Activated T-cell treated with anti-CD3 and anti-CD28 coated beads for 4 hours (primary cell): ENCODE data around the gene CCDC85B.

ENCODE experiments used
- DNase-seq: peaks from one replicate; pipeline ENCODE4 v3.0.0-alpha.2; 2020

Gene CCDC85B

GRCh38 chr11:65857853-65858680 lies 32.4 kb upstream of the CCDC85B start, which contains the start of gene CFL1:
TSS of gene CFL1 (minus strand) at chr11:65858180. CDS start at chr11:65858099, 81 bp downstream.
- DNase-seq: peak; percentile 89

DNA sequence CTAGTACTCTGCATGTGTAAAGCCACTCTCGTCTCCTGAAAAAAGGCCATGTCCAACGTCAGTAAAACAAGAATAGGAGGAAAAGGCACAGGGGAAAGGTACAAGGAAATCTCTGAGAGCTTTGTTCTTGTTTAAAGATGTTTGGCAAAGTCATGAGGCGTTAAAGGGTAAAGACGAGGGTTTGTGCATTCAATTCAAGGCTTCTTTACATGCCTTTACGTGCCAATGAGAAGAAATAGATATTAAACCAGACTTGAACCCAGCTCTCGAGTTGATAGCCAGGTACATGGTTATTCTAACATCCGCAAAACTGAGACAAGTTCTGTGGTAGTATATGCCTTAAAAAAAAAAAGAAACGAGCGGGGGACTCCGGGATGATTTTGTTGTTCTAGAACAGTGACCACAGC lies 31.8 kb upstream of the CCDC85B start:
- DNase-seq: no peak

GRCh38 chr11:65859095-65859811 lies 31.2 kb upstream of the CCDC85B start:
- peak; percentile 94 for DNase-seq

GRCh38 chr11:65859812-65860277 lies 30.6 kb upstream of the CCDC85B start:
- DNase-seq: no peak

DNA sequence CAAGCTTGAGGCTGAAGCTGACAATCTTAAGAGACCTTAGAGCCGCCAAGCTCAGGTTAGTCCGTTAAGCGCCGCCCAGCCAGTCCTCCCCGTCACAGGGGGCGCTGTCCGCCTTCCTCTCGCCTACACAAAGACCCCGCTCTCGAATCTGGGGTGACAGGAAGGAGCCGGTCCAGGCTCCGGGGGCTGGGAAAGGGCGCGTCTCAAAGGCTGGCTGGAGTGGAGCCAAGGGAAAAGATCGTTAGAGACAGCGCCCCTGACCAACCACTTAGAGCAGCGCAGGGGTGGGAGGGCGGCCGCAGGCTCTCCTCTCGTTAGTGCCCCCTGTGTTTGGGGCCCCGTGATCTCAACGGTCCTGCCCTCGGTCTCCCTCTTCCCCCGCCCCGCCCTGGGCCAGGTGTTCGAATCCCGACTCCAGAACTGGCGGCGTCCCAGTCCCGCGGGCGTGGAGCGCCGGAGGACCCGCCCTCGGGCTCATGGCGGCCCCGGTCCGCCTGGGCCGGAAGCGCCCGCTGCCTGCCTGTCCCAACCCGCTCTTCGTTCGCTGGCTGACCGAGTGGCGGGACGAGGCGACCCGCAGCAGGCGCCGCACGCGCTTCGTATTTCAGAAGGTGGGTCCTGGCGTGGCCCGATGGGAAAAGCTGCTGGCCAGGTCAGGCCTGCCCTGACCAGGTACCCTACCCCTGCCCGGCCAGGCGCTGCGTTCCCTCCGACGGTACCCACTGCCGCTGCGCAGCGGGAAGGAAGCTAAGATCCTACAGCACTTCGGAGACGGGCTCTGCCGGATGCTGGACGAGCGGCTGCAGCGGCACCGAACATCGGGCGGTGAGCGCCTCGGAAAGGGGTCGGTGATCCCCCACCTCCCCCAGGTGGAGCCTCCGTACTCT lies 30.0 kb upstream of the CCDC85B start, which contains the start of gene MUS81:
Gene MUS81, plus strand, starts transcription at position 156 of the 887 bp plus-strand sequence. Its CDS starts 321 bp downstream, at position 477.
- DNase-seq: peak; percentile 95

- DNase-seq: no peak
Measured at GRCh38 chr11:65861165-65861505, 29.3 kb upstream of the CCDC85B start.

DNA sequence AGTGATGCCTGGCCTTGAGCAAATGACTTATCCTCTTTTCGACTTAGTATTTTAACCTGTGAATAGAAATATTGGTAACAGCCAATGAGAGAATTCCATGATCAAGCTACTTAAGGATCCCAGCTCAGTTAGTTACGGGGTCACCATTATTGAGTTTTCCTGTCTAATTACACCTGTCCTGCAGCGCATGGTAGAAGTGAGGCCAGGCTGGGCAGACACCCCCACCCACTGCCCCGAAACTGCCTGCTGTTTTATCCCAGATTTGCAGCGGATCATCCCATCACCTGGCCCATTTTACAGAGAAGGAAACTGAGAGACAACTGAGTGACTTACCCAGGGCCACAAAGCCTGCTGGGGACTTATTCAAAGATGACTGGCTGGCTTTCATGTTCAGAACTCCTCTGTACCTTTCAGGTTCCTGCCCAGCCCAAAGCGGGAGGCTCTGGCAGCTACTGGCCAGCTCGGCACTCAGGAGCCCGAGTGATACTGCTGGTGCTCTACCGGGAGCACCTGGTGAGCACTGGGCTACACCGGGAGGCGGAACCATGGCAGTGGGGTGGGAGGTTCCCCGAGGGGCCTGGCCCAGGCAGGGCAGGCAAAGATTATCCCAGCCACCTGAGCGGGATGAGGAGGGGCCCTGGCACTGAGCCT lies 28.8 kb upstream of the CCDC85B start:
- DNase-seq: no peak

DNA sequence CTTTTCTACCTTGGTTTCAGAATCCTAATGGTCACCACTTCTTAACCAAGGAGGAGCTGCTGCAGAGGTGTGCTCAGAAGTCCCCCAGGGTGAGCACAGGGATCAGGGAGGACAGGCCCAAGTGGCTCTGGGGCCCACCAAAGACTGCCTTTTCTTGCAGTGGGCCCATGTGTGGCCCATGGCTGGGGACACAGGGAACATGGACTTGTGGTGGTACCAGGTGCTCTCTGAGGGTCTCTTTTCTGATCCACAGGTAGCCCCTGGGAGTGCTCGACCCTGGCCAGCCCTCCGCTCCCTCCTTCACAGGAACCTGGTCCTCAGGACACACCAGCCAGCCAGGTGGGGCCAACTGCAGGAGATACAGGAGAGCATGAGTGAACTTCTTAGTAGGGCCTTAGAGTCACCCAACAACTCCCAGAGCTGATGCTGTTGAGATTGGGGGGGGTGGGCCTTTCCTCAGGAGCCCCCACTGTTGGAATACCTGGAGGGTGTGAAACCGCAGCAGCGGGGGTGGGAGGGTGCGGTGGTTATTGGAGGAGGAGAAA lies 28.2 kb upstream of the CCDC85B start:
- DNase-seq: no peak

DNA sequence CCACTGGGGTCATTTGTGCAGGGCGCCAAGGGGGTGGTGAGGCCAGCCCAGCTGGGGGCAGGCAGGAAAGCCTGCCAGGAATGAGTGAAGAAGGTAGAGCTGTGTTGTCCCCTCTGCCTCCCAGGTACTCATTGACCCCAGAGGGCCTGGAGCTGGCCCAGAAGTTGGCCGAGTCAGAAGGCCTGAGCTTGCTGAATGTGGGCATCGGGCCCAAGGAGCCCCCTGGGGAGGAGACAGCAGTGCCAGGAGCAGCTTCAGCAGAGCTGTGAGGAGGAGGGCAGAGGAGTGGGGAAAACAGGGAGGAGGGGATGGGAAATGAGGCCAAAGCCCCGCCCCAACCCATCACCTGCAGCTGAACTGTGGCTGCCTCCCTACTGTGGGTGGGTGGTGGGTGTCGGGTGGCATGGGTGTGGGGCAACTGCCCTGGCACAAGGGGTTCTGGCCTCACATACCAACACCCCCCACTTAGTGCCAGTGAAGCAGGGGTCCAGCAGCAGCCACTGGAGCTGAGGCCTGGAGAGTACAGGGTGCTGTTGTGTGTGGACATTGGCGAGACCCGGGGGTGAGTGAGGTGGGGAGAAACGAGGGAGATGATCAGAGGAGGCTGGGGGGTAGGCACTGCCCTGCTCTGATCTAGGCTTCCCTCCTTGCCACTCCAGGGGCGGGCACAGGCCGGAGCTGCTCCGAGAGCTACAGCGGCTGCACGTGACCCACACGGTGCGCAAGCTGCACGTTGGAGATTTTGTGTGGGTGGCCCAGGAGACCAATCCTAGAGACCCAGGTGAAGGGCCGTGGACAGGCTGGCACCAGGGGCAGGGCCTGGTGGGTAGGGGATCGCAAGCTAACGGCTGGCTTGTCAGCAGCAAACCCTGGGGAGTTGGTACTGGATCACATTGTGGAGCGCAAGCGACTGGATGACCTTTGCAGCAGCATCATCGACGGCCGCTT lies 27.3 kb upstream of the CCDC85B start:
- no peak for DNase-seq

GRCh38 chr11:65863889-65864705 lies 26.4 kb upstream of the CCDC85B start:
- no peak for DNase-seq

- no peak for DNase-seq
Measured at GRCh38 chr11:65864706-65865471, 25.6 kb upstream of the CCDC85B start.

- DNase-seq: no peak
Measured at GRCh38 chr11:65865550-65866172, 24.8 kb upstream of the CCDC85B start.

DNA sequence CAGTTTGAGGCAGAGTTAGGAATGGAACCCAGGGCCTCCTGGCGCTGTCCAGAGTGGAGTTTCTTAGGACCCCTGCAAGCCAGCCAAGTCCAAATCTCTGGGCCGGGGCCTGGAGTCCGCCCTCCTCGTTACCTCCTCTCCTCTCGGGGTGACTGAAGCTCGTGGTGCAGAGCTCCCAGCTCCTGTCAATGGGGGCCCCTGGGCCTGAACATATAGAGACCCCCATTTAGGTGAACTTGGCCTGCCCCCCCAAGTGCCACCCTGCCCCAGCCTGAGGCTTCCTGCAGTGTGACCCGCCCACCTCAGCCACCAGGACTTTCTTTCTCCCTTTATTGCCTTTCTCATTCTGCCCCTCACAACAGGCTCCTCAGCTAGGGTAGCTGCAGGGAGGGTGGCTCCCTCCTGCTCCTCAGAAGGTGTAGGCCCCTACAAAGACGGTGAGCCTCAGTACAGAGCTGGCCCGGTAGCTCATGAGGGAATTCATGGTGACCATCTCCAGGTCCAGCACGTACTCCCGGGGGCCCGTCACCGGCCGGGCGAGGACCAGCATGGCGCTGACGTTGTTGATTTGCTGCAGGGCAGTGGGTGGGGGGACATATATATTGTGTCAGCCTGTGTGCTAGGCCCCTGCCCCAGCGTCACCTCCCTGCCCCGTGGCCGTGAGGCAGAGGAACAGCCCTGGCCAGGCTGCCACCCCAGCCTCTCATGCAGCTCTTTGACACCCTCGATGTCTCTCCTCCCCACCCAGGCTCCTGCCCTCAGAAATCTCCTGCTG lies 23.8 kb upstream of the CCDC85B start:
- DNase-seq: no peak

DNA sequence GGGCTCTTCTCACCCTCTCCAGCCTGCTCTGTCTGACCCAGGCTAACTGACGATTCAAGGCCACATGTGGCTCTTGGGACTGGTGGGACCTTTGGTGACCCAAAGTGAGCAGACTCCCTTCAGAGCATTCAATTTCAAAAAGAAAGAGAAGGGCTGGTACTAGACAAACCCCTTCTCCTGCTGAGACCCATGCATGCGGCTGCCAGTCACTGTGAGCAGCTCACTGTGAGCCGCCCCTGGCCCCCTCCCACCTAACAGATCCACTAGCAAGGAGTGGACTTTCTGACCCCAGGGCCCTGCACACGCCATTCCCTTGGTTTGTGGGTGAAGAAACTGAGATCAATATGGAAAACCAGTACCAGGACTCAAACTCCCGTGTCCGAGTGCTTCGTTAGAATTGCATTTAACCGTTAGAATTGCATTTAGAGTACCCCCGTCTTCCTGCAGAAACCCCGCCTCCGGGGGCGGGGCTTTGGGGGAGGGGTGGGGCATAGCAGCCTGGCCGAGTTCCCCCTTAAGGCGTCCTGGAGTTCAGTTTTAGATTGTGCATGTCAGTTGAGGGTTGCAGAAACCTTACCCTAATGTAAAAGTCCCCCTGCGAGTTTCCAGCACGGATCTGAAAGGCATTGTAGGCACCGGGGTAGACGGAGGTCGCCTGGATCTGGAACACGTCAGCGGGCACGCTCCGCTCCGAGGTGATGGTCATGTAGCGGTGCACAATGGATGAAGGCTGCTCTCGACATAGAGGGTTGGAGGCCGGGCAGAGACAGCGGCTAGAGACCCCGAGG lies 23.0 kb upstream of the CCDC85B start:
- DNase-seq: no peak

GRCh38 chr11:65868076-65868667 lies 22.3 kb upstream of the CCDC85B start:
- DNase-seq: no peak

DNA sequence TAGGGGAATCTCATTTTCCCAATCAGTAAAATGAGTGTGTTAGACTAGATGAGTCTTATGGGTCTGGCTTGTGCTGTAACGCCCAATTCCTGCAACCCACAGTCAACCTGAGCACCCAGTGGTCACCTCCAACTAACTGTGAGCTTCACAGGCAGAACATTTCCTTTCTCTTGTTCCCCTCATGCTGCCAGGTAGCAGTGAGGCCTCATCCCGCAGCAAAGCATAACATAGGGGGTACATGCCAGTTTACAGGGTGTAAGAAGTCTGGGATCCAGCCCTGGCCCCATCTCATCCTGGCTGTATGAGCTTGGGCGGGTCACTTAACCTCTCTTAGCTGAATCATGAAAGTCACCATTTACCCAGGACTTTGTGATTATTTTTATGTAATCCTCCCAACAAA lies 21.6 kb upstream of the CCDC85B start:
- no peak for DNase-seq
